ENCODE measurements around the gene SYT9. TPM values are rescaled to one million over a fixed set of nuclear protein-coding genes. Genes with fewer than 3 reads are reported as not detected.

SYT9 gene
- total and polyA plus RNA-seq, 2 of the 8 experiments (the other 6 are each of a cell fraction or from before 2014, with no cell fraction given) = 1.5 to 2.9 TPM

GRCh38 chr11:7381937-7382336, 130.2 kb downstream of the SYT9 start:
- ChIA-PET CTCF (ENCODE audit: partially characterized antibody) (interaction anchor here (0.7 to 2.2 kb wide), 5 partner anchors 28 to 103 kb away, joined by 3 to 10 read pairs (median 3); no protein-coding TSS in a partner anchor), POLR2A (ENCODE audit: partially characterized antibody) (no interaction called here)
- no peak overlapping the region for H2BK20ac ChIP-seq (ENCODE audit: low read length)

More at GRCh38 chr11:7381937-7382336, 130.2 kb downstream of the SYT9 start:
- no peaks in the 10 kb centered on the region for H3K79me2 ChIP-seq (ENCODE audit: control insufficient read depth in 1 of 2, insufficient read depth in 2 of 2, low read length in 2 of 2)
- H3K18ac ChIP-seq (ENCODE audit: extremely low read depth, low read length) = no peak overlapping the region
- H3K14ac ChIP-seq (ENCODE audit: insufficient read length) = no peak overlapping the region
- no peaks in the 10 kb centered on the region for H3K79me1 ChIP-seq (ENCODE audit: low read depth, low read length)
- no peak overlapping the region for H3K23ac ChIP-seq (ENCODE audit: insufficient read length)
- no peaks in the 10 kb centered on the region for H3K4me1 ChIP-seq (replicated peaks in 1 of 4; ENCODE audit: control insufficient read depth in 3 of 4, insufficient read depth in 4 of 4, low read length in 3 of 4)
- H3K36me3 ChIP-seq (ENCODE audit: control insufficient read depth in 2 of 4, insufficient read depth in 4 of 4, low read length in 3 of 4) = no peaks in the 10 kb centered on the region
- no peak overlapping the region for H2AK5ac ChIP-seq (ENCODE audit: low read depth, low read length)
- no peaks in the 10 kb centered on the region for H4K20me1 ChIP-seq (replicated peaks in 1 of 2; ENCODE audit: control insufficient read depth in 1 of 2, insufficient read depth in 2 of 2, low read length in 2 of 2)
- DNase-seq (ENCODE audit: low read depth in 1 of 2, low spot score in 2 of 2) = no peak
- no peak overlapping the region for H2BK5ac ChIP-seq (ENCODE audit: low read depth, low read length)
- H3K4me3 ChIP-seq (ENCODE audit: extremely low read depth in 1 of 4, insufficient read depth in 2 of 4, low read depth in 3 of 4, low read length in 4 of 4) = no peak overlapping the region
- H3K27me3 ChIP-seq (replicated peaks in 1 of 4; ENCODE audit: control insufficient read depth in 3 of 4, extremely low read depth in 1 of 4, insufficient read depth in 3 of 4, low read length in 3 of 4) = no peaks in the 10 kb centered on the region
- H2BK120ac ChIP-seq (replicated peaks; ENCODE audit: low read depth, low read length) = no peak overlapping the region
- no peak overlapping the region for H2BK12ac ChIP-seq (ENCODE audit: low read depth, low read length)
- whole genome bisulfite sequencing, 2 experiments (ENCODE audit: extremely low coverage in 1 of 2, insufficient coverage in 1 of 2, insufficient read length in 1 of 2, insufficient replicate concordance in 2 of 2, low coverage in 1 of 2, low lambda C conversion rate in 2 of 2, missing lambda C conversion rate in 1 of 2) = 71% methylated on average over 2 of the region's 2 CpGs; no CpG with 5 or more reads in 1 of the 2 experiments
- H3K9me3 ChIP-seq (ENCODE audit: insufficient read depth in 2 of 2, low read depth in 1 of 2, low read length in 1 of 2) = no peaks in the 10 kb centered on the region
- H2AFZ ChIP-seq (ENCODE audit: low read length) = no peak overlapping the region
- H3K23me2 ChIP-seq (ENCODE audit: low read depth, low read length) = no peaks in the 10 kb centered on the region
- no peak overlapping the region for H3K9ac ChIP-seq (replicated peaks in 1 of 4; ENCODE audit: extremely low read depth in 1 of 4, low read depth in 3 of 4, low read length in 3 of 4)
- no peak overlapping the region for H3K4ac ChIP-seq (replicated peaks; ENCODE audit: insufficient read length, low read depth, low read length)
- FAIRE-seq = no peak
- H3K27ac ChIP-seq (ENCODE audit: low read depth, low read length) = no peak overlapping the region
- no peak overlapping the region for H3K4me2 ChIP-seq (ENCODE audit: insufficient read depth in 1 of 2, low read depth in 2 of 2, low read length in 2 of 2)
- H3K56ac ChIP-seq (replicated peaks; ENCODE audit: insufficient read length, low read depth, low read length) = no peak overlapping the region
- no peak overlapping the region for H4K5ac ChIP-seq (ENCODE audit: insufficient read length, low read depth, low read length)
- H2BK15ac ChIP-seq (ENCODE audit: low read length) = no peak overlapping the region
- H4K91ac ChIP-seq (replicated peaks; ENCODE audit: insufficient read length, low read length) = no peak overlapping the region
- no peak overlapping the region for H4K8ac ChIP-seq (ENCODE audit: extremely low read depth, insufficient read depth, low read length)

All from H1 (cell line).